Activated T-cell treated with anti-CD3 and anti-CD28 coated beads, Interleukin-2, amount 50 U/mL, for 48 hours (primary cell): Measurements from ENCODE around the gene TINAGL1.

Source experiments
- DNase-seq, 2 experiments: peaks; one replicate each; pipeline ENCODE4 v3.0.0-alpha.2; 2020

TINAGL1 gene

GRCh38 chr1:31576201-31576669 lies at the start of gene TINAGL1:
TINAGL1 (plus strand) TSS chr1:31576515; CDS start chr1:31577149, 634 bp downstream.
- DNase-seq: no peak

- no peak for DNase-seq
These were observed 46.2 kb upstream of the TINAGL1 start for GRCh38 chr1:31529999-31530684.

- DNase-seq: no peak
These were observed 44.9 kb upstream of the TINAGL1 start for GRCh38 chr1:31531177-31531999.

GRCh38 chr1:31532173-31532572 lies 44.1 kb upstream of the TINAGL1 start:
- DNase-seq: no peak

- DNase-seq: no peak
These were observed 40.8 kb upstream of the TINAGL1 start for GRCh38 chr1:31535561-31535960.

GRCh38 chr1:31539329-31539728 lies 37.0 kb upstream of the TINAGL1 start:
- no peak for DNase-seq

GRCh38 chr1:31541194-31541593 lies 35.1 kb upstream of the TINAGL1 start:
- no peak for DNase-seq

GRCh38 chr1:31545927-31546540 lies 30.3 kb upstream of the TINAGL1 start:
- DNase-seq: no peak

GRCh38 chr1:31548534-31548906 lies 27.8 kb upstream of the TINAGL1 start:
- no peak for DNase-seq

GRCh38 chr1:31548907-31549808 lies 27.2 kb upstream of the TINAGL1 start:
- peak; percentile 95 to 97 for DNase-seq

- no peak for DNase-seq
These were observed 26.3 kb upstream of the TINAGL1 start for GRCh38 chr1:31549809-31550620.

- DNase-seq: no peak
These were observed 25.1 kb upstream of the TINAGL1 start for GRCh38 chr1:31551208-31551607.

GRCh38 chr1:31552489-31552888 lies 23.8 kb upstream of the TINAGL1 start:
- DNase-seq: no peak

- no peak for DNase-seq
These were observed 19.8 kb upstream of the TINAGL1 start for GRCh38 chr1:31556481-31557006.

- DNase-seq: no peak
These were observed 16.6 kb upstream of the TINAGL1 start for GRCh38 chr1:31559715-31560114.

GRCh38 chr1:31560394-31560793 lies 15.9 kb upstream of the TINAGL1 start:
- no peak for DNase-seq

GRCh38 chr1:31562707-31563360 lies 13.5 kb upstream of the TINAGL1 start:
- no peak for DNase-seq

GRCh38 chr1:31564606-31564989 lies 11.7 kb upstream of the TINAGL1 start:
- DNase-seq: no peak

- no peak for DNase-seq
These were observed 8.3 kb upstream of the TINAGL1 start for GRCh38 chr1:31567956-31568570.

GRCh38 chr1:31568895-31569595 lies 7.3 kb upstream of the TINAGL1 start:
- DNase-seq: no peak
